ENCODE results near the gene CENPT. TPM values are rescaled to one million over a fixed set of nuclear protein-coding genes. Genes with fewer than 3 reads are reported as not detected.

Gene CENPT
- total and polyA plus RNA-seq, 10 of the 15 experiments (the other 5 are each of a cell fraction or from before 2014, with no cell fraction given): 1.1 to 45.7 (median 24.5) TPM

DNA sequence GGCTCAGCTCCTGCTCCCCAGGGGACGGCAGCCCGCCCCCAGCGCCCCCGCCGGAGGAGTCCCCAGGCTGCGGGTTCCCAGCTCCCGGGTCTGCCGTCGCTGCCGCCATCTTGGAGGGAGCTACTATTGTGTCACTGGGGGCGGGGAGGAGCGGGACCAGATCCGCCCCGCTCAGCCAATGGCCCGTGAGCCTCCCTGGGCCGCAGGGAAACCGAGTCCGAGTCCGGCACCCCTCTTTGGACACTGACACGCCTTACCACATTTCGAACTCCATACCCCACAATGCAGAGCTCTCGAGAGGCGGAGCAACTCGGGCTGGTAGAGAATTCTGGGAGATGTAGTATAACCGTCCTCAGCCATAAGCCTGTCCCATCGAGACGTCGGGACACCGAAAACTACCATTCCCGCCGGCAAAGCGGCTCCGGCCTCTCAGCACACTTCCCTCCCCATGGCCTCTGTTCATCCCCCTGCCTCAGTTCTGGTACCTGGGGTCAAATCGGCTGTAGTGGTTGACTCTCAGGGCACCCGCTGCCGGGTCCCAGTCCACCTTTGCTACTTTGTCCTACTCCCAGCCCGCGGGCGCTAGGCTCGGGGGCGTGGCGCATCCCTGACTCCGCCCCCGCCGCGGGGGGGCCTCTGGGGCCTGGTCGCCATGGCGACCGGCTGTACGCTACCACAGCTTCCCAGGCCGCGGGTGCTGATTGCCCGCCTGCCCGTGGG lies 40.9 kb downstream of the CENPT start, which contains the start of the genes RANBP10 and TSNAXIP1 (continued):
- TF ChIP-seq, protein P1, sequence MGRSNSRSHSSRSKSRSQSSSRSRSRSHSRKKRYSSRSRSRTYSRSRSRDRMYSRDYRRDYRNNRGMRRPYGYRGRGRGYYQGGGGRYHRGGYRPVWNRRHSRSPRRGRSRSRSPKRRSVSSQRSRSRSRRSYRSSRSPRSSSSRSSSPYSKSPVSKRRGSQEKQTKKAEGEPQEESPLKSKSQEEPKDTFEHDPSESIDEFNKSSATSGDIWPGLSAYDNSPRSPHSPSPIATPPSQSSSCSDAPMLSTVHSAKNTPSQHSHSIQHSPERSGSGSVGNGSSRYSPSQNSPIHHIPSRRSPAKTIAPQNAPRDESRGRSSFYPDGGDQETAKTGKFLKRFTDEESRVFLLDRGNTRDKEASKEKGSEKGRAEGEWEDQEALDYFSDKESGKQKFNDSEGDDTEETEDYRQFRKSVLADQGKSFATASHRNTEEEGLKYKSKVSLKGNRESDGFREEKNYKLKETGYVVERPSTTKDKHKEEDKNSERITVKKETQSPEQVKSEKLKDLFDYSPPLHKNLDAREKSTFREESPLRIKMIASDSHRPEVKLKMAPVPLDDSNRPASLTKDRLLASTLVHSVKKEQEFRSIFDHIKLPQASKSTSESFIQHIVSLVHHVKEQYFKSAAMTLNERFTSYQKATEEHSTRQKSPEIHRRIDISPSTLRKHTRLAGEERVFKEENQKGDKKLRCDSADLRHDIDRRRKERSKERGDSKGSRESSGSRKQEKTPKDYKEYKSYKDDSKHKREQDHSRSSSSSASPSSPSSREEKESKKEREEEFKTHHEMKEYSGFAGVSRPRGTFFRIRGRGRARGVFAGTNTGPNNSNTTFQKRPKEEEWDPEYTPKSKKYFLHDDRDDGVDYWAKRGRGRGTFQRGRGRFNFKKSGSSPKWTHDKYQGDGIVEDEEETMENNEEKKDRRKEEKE (IDR thresholded peaks at IDR 0.05): no peak
- TF ChIP-seq BCL11A (IDR thresholded peaks at IDR 0.05; ENCODE audit: low read depth, low read length) (no peak), BRCA1 (IDR thresholded peaks at IDR 0.05; ENCODE audit: low read depth, low read length) (no peak), PAX5 (IDR thresholded peaks at IDR 0.05; ENCODE audit: borderline replicate concordance, low read depth, low read length) (0 out of 2 replicates have a peak, but pooled peaks have one; percentile 47), FOXK2 (IDR thresholded peaks at IDR 0.05) (no peak), ZSCAN29 (IDR thresholded peaks at IDR 0.05) (no peak), SMAD5 (IDR thresholded peaks at IDR 0.05; ENCODE audit: low read depth) (no peak; the same call in 1 of the 2 replicates), TCF12 (IDR thresholded peaks at IDR 0.05; ENCODE audit: low read depth, low read length) (peak; percentile 67; the same call in 1 of the 2 replicates), CBFB (IDR thresholded peaks at IDR 0.05; ENCODE audit: low read depth) (no peak), TARDBP (IDR thresholded peaks at IDR 0.05; ENCODE audit: borderline replicate concordance) (peak; percentile 93), RB1 (IDR thresholded peaks at IDR 0.05; ENCODE audit: borderline replicate concordance) (peak; percentile 67; the same call in 1 of the 2 replicates), GABPA (IDR thresholded peaks at IDR 0.05; ENCODE audit: low read depth) (peak; percentile 77), TAF1 (IDR thresholded peaks at IDR 0.05; ENCODE audit: borderline replicate concordance, low read depth, low read length) (peak; percentile 100), HDAC6 (IDR thresholded peaks at IDR 0.05; ENCODE audit: unreplicated experiment) (no peak), NR2C1 (IDR thresholded peaks at IDR 0.05) (peak; percentile 83), TCF3 (IDR thresholded peaks at IDR 0.05; ENCODE audit: borderline replicate concordance, insufficient read depth, low read depth, low read length) (no peak), HCFC1 (IDR thresholded peaks at IDR 0.05; ENCODE audit: low read length) (peak; percentile 99), BACH1 (IDR thresholded peaks at IDR 0.05; ENCODE audit: borderline replicate concordance) (peak; percentile 58; the same call in 1 of the 2 replicates)
- TF ChIP-seq, protein P2, sequence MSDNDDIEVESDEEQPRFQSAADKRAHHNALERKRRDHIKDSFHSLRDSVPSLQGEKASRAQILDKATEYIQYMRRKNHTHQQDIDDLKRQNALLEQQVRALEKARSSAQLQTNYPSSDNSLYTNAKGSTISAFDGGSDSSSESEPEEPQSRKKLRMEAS (IDR thresholded peaks at IDR 0.05; ENCODE audit: low read depth, low read length): 0 out of 2 replicates have a peak, but pooled peaks have one; percentile 14
- TF ChIP-seq, protein P3, sequence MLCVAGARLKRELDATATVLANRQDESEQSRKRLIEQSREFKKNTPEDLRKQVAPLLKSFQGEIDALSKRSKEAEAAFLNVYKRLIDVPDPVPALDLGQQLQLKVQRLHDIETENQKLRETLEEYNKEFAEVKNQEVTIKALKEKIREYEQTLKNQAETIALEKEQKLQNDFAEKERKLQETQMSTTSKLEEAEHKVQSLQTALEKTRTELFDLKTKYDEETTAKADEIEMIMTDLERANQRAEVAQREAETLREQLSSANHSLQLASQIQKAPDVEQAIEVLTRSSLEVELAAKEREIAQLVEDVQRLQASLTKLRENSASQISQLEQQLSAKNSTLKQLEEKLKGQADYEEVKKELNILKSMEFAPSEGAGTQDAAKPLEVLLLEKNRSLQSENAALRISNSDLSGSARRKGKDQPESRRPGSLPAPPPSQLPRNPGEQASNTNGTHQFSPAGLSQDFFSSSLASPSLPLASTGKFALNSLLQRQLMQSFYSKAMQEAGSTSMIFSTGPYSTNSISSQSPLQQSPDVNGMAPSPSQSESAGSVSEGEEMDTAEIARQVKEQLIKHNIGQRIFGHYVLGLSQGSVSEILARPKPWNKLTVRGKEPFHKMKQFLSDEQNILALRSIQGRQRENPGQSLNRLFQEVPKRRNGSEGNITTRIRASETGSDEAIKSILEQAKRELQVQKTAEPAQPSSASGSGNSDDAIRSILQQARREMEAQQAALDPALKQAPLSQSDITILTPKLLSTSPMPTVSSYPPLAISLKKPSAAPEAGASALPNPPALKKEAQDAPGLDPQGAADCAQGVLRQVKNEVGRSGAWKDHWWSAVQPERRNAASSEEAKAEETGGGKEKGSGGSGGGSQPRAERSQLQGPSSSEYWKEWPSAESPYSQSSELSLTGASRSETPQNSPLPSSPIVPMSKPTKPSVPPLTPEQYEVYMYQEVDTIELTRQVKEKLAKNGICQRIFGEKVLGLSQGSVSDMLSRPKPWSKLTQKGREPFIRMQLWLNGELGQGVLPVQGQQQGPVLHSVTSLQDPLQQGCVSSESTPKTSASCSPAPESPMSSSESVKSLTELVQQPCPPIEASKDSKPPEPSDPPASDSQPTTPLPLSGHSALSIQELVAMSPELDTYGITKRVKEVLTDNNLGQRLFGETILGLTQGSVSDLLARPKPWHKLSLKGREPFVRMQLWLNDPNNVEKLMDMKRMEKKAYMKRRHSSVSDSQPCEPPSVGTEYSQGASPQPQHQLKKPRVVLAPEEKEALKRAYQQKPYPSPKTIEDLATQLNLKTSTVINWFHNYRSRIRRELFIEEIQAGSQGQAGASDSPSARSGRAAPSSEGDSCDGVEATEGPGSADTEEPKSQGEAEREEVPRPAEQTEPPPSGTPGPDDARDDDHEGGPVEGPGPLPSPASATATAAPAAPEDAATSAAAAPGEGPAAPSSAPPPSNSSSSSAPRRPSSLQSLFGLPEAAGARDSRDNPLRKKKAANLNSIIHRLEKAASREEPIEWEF (IDR thresholded peaks at IDR 0.05; ENCODE audit: insufficient replicate concordance, low read depth, low read length): peak; percentile 40
- TF ChIP-seq, protein P4, sequence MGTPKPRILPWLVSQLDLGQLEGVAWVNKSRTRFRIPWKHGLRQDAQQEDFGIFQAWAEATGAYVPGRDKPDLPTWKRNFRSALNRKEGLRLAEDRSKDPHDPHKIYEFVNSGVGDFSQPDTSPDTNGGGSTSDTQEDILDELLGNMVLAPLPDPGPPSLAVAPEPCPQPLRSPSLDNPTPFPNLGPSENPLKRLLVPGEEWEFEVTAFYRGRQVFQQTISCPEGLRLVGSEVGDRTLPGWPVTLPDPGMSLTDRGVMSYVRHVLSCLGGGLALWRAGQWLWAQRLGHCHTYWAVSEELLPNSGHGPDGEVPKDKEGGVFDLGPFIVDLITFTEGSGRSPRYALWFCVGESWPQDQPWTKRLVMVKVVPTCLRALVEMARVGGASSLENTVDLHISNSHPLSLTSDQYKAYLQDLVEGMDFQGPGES (IDR thresholded peaks at IDR 0.05): no peak

Measured in GM12878 (cell line).